GM18526 (cell line): Measurements from ENCODE around the gene COPE.

Source experiments
- POLR2A ChIP-seq: IDR thresholded peaks from 3 replicates; pipeline ENCODE4 v1.6.1; 2011; ENCODE audit not compliant: insufficient read length; ENCODE audit errors: extremely low read depth

The COPE gene

GRCh38 chr19:18903156-18904037, 15.8 kb downstream of the COPE start:
- no peak for TF ChIP-seq POLR2A

- no peak for TF ChIP-seq POLR2A
These were observed 17.7 kb downstream of the COPE start for GRCh38 chr19:18901491-18901890.

GRCh38 chr19:18900700-18901481, 18.3 kb downstream of the COPE start:
- no peak for TF ChIP-seq POLR2A

GRCh38 chr19:18899624-18900560, 19.3 kb downstream of the COPE start:
- TF ChIP-seq POLR2A = no peak

GRCh38 chr19:18898607-18899408, 20.4 kb downstream of the COPE start:
- TF ChIP-seq POLR2A = no peak

- no peak for TF ChIP-seq POLR2A
These were observed 21.0 kb downstream of the COPE start for GRCh38 chr19:18898081-18898606.

GRCh38 chr19:18897094-18898029, 21.8 kb downstream of the COPE start:
- TF ChIP-seq POLR2A = no peak

- TF ChIP-seq POLR2A = no peak
These were observed 22.8 kb downstream of the COPE start for GRCh38 chr19:18896421-18896841.

GRCh38 chr19:18895824-18896341, 23.3 kb downstream of the COPE start, which contains the start of gene CERS1:
Gene CERS1, minus strand, starts transcription at chr19:18896158. Its CDS starts 86 bp downstream, at chr19:18896072.
- TF ChIP-seq POLR2A = no peak

- no peak for TF ChIP-seq POLR2A
These were observed 24.0 kb downstream of the COPE start for GRCh38 chr19:18895038-18895823.

- TF ChIP-seq POLR2A = no peak
These were observed 24.7 kb downstream of the COPE start for GRCh38 chr19:18894254-18895037.
